H9 (cell line): ENCODE data around the gene GCH1. TPM values are rescaled to one million over a fixed set of nuclear protein-coding genes. Genes with fewer than 3 reads are reported as not detected.
A peak's percentile ranks its signal among the peaks of the same experiment; 100 is the strongest.

Experiments used
- DNase-seq: peaks from one replicate; pipeline ENCODE4 v3.0.0-alpha.2; 2017
- H2AFZ ChIP-seq: one replicate; pipeline ENCODE4 v1.6.1; 2013; ENCODE audit warnings: mild to moderate bottlenecking, low read length, control low read depth, moderate library complexity
- H2AK5ac ChIP-seq: 2 replicates; pipeline ENCODE4 v1.6.1; 2013; ENCODE audit warnings: low read length, control low read depth, mixed read lengths; ENCODE audit not compliant: insufficient read length
- H2BK120ac ChIP-seq: one replicate; pipeline ENCODE4 v1.6.1; 2013; ENCODE audit warnings: low read depth, mild to moderate bottlenecking, low read length, control low read depth, inconsistent platforms; ENCODE audit not compliant: poor library complexity, severe bottlenecking
- H2BK12ac ChIP-seq: 2 replicates; pipeline ENCODE4 v1.6.1; 2013; ENCODE audit warnings: low read length, control low read depth, mixed read lengths, low read depth; ENCODE audit not compliant: insufficient read length
- H2BK15ac ChIP-seq: 2 replicates; pipeline ENCODE4 v1.6.1; 2013; ENCODE audit warnings: low read depth, low read length, control low read depth
- H2BK20ac ChIP-seq: one replicate; pipeline ENCODE4 v1.6.1; 2013; ENCODE audit warnings: low read depth, mild to moderate bottlenecking, low read length, control low read depth, inconsistent platforms; ENCODE audit not compliant: poor library complexity, severe bottlenecking
- H2BK5ac ChIP-seq: 2 replicates; pipeline ENCODE4 v1.6.1; 2013; ENCODE audit warnings: low read length, control low read depth, mixed read lengths; ENCODE audit not compliant: insufficient read length
- H3K14ac ChIP-seq: 2 replicates; pipeline ENCODE4 v1.6.1; 2013; ENCODE audit warnings: low read length, control low read depth; ENCODE audit not compliant: insufficient read depth
- H3K18ac ChIP-seq: 2 replicates; pipeline ENCODE4 v1.6.1; 2013; ENCODE audit warnings: low read depth, mild to moderate bottlenecking, mixed read lengths, low read length, control low read depth; ENCODE audit not compliant: insufficient read length
- H3K23ac ChIP-seq: 2 replicates; pipeline ENCODE4 v1.6.1; 2013; ENCODE audit warnings: low read length, control low read depth, mixed read lengths, low read depth; ENCODE audit not compliant: insufficient read length
- H3K23me2 ChIP-seq: 2 replicates; pipeline ENCODE4 v1.6.1; 2013; ENCODE audit warnings: low read depth, mild to moderate bottlenecking, mixed read lengths, low read length, control low read depth; ENCODE audit not compliant: insufficient read length, poor library complexity, severe bottlenecking
- H3K27ac ChIP-seq: 2 replicates; pipeline ENCODE4 v1.5.1; 2013; ENCODE audit warnings: low read length, control low read depth, mixed read lengths, low read depth; ENCODE audit not compliant: insufficient read length
- H3K27me3 ChIP-seq: 2 replicates; pipeline ENCODE4 v1.6.1; 2013; ENCODE audit warnings: low read length, control low read depth, inconsistent platforms; ENCODE audit not compliant: insufficient read depth
- H3K4ac ChIP-seq: 2 replicates; pipeline ENCODE4 v1.6.1; 2013; ENCODE audit warnings: low read depth, mild to moderate bottlenecking, control low read depth, inconsistent platforms, low read length, moderate library complexity
- H3K4me1 ChIP-seq: 2 replicates; pipeline ENCODE4 v1.6.1; 2013; ENCODE audit warnings: low read length, control low read depth, inconsistent platforms; ENCODE audit not compliant: insufficient read depth
- H3K4me2 ChIP-seq: 2 replicates; pipeline ENCODE4 v1.6.1; 2013; ENCODE audit warnings: low read length, control low read depth, mixed read lengths; ENCODE audit not compliant: insufficient read length, insufficient read depth
- H3K56ac ChIP-seq: 2 replicates; pipeline ENCODE4 v1.6.1; 2013; ENCODE audit warnings: low read depth, mild to moderate bottlenecking, mixed read lengths, low read length, control low read depth; ENCODE audit not compliant: insufficient read length
- H3K79me1 ChIP-seq: 2 replicates; pipeline ENCODE4 v1.6.1; 2013; ENCODE audit warnings: low read depth, mild to moderate bottlenecking, moderate library complexity, low read length, control low read depth, inconsistent platforms; ENCODE audit not compliant: insufficient read depth, poor library complexity, severe bottlenecking
- H3K79me2 ChIP-seq: 2 replicates; pipeline ENCODE4 v1.6.1; 2013; ENCODE audit warnings: low read length, control low read depth, inconsistent platforms; ENCODE audit not compliant: insufficient read depth
- H3K9ac ChIP-seq: 2 replicates; pipeline ENCODE4 v1.6.1; 2013; ENCODE audit warnings: low read length, control low read depth, mixed read lengths; ENCODE audit not compliant: insufficient read length; ENCODE audit errors: extremely low read depth
- H3K9me3 ChIP-seq: one replicate; pipeline ENCODE4 v1.6.1; 2013; ENCODE audit warnings: low read depth, low read length, inconsistent platforms; ENCODE audit not compliant: control insufficient read depth
- H3T11ph ChIP-seq: one replicate; pipeline ENCODE4 v1.6.1; 2013; ENCODE audit warnings: mild to moderate bottlenecking, low read length, control low read depth, inconsistent platforms
- H4K20me1 ChIP-seq: one replicate; pipeline ENCODE4 v1.6.1; 2013; ENCODE audit not compliant: control insufficient read depth, insufficient read length, insufficient read depth
- H4K5ac ChIP-seq: 2 replicates; pipeline ENCODE4 v1.6.1; 2013; ENCODE audit warnings: low read depth, mild to moderate bottlenecking, mixed read lengths, low read length, control low read depth; ENCODE audit not compliant: insufficient read length
- H4K8ac ChIP-seq: replicated peaks from 2 replicates; pipeline ENCODE4 v1.6.1; 2013; ENCODE audit warnings: low read length, control low read depth, mixed read lengths, low read depth; ENCODE audit not compliant: insufficient read length
- H4K91ac ChIP-seq: 2 replicates; pipeline ENCODE4 v1.6.1; 2013; ENCODE audit warnings: low read depth, mild to moderate bottlenecking, moderate library complexity, mixed read lengths, low read length, control low read depth; ENCODE audit not compliant: insufficient read length
- H3K27ac Mint-ChIP-seq, 3 experiments: 2 replicates in 2 of 3; 3 replicates in 1 of 3; pipeline ENCODE4 v1.8.0; 2020 to 2021; ENCODE audit warnings: mixed read lengths in 3 of 3, mild to moderate bottlenecking in 1 of 3, moderate library complexity in 1 of 3
- H3K27me3 Mint-ChIP-seq: 2 replicates; pipeline ENCODE4 v1.8.0; 2021; ENCODE audit warnings: low read depth, mild to moderate bottlenecking, moderate library complexity, mixed read lengths
- H3K36me3 Mint-ChIP-seq, 3 experiments: 2 replicates in 2 of 3; 3 replicates in 1 of 3; pipeline ENCODE4 v1.8.0; 2020 to 2021; ENCODE audit warnings: low read depth in 3 of 3, mixed read lengths in 3 of 3; ENCODE audit not compliant: insufficient read depth in 1 of 3
- H3K4me1 Mint-ChIP-seq, 2 experiments: 2 replicates each; pipeline ENCODE4 v1.8.0; 2020; ENCODE audit warnings: mixed read lengths in 2 of 2
- H3K4me3 Mint-ChIP-seq, 2 experiments: 2 replicates in 1 of 2; 3 replicates in 1 of 2; pipeline ENCODE4 v1.8.0; 2020 to 2021; ENCODE audit warnings: mild to moderate bottlenecking in 2 of 2, mixed read lengths in 2 of 2, moderate library complexity in 1 of 2
- H3K9me3 Mint-ChIP-seq, 2 experiments: 2 replicates in 1 of 2; 3 replicates in 1 of 2; pipeline ENCODE4 v1.8.0; 2020; ENCODE audit warnings: mild to moderate bottlenecking in 2 of 2, mixed read lengths in 2 of 2, moderate library complexity in 1 of 2
- WGBS: extraction: QIAGEN DNeasy Blood & Tissue Kit; methylation state at CpG from one replicate; pipeline ENCODE4 v1.1.7; 2013; ENCODE audit warnings: missing lambda C conversion rate, low lambda C conversion rate, mixed read lengths; ENCODE audit not compliant: insufficient read length; ENCODE audit errors: extremely low coverage; 5-methylcytosine and 5-hydroxymethylcytosine counted together
- total RNA-seq: library from RNA; stranded (reverse); gene quantifications from 2 replicates; pipeline ENCODE4 v1.2.1, GENCODE V29; 2021
- TF ChIP-seq, protein P1 (sequence below): fragments of 200-600 bp; sonication (generic); conservative IDR thresholded peaks from 3 replicates; pipeline ENCODE4 v1.8.0; 2021; ENCODE audit warnings: antibody characterized with exemption, mild to moderate bottlenecking

Gene GCH1
- total RNA-seq, 1 experiment from 2014 or later: 7.7 TPM

DNA sequence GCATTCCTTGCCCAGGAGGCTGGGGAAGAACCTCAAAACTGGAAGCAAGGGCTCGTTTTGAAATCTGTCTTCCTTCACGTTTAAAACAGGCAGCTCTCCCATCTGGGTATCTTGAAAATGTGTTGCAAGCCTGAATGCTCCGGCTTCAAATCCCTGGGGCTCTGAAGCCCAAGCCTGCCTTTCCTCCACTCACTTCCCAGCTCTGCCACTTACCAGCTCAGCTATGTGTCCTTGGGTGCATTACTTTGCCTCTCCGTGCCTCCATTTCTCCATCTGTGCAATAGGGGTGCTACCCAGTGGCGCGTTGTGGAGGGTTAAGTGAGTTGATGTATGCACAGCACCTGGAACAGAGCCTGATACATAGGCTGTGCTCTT lies 97.6 kb downstream of the GCH1 start:
- Histone ChIP-seq H2BK5ac (no peak overlapping the region), H3K23me2 (no peaks in the 10 kb centered on the region), H3K18ac (no peak overlapping the region), H2BK20ac (no peak overlapping the region), H2BK12ac (no peak overlapping the region), H2AK5ac (no peak overlapping the region), H4K8ac (no peak overlapping the region), H2BK15ac (no peak overlapping the region), H3T11ph (no peak overlapping the region), H3K4ac (no peak overlapping the region), H3K9me3 (no peaks in the 10 kb centered on the region), H3K56ac (peak overlapping the region; percentile 2), H3K27ac (no peak overlapping the region), H3K23ac (no peak overlapping the region), H2BK120ac (no peak overlapping the region), H3K4me1 (peaks cover 2% of the 10 kb centered on the region; the same call in 1 of the 2 replicates), H4K20me1 (no peaks in the 10 kb centered on the region), H3K9ac (no peak overlapping the region), H3K79me1 (no peaks in the 10 kb centered on the region), H3K79me2 (no peaks in the 10 kb centered on the region), H3K27me3 (no peaks in the 10 kb centered on the region), H2AFZ (no peak overlapping the region), H4K91ac (no peak overlapping the region), H4K5ac (no peak overlapping the region), H3K4me2 (peak overlapping the region; percentile 11), H3K14ac (no peak overlapping the region)
- no CpG with 5 or more reads among the region's 6 CpGs for WGBS
- DNase-seq: peak; percentile 32
- H3K27ac Mint-ChIP-seq: no peak overlapping the region; a peak in 1 of 7 replicates
- no peaks in the 10 kb centered on the region for H3K36me3 Mint-ChIP-seq
- H3K9me3 Mint-ChIP-seq: peaks cover 0 to 4% of the 10 kb centered on the region in 2 experiments; a peak in 2 of 5 replicates
- no peak overlapping the region for H3K4me3 Mint-ChIP-seq
- peaks cover 22 to 23% of the 10 kb centered on the region in 2 experiments for H3K4me1 Mint-ChIP-seq
- peaks cover 36% of the 10 kb centered on the region for H3K27me3 Mint-ChIP-seq
- TF ChIP-seq, protein P1, sequence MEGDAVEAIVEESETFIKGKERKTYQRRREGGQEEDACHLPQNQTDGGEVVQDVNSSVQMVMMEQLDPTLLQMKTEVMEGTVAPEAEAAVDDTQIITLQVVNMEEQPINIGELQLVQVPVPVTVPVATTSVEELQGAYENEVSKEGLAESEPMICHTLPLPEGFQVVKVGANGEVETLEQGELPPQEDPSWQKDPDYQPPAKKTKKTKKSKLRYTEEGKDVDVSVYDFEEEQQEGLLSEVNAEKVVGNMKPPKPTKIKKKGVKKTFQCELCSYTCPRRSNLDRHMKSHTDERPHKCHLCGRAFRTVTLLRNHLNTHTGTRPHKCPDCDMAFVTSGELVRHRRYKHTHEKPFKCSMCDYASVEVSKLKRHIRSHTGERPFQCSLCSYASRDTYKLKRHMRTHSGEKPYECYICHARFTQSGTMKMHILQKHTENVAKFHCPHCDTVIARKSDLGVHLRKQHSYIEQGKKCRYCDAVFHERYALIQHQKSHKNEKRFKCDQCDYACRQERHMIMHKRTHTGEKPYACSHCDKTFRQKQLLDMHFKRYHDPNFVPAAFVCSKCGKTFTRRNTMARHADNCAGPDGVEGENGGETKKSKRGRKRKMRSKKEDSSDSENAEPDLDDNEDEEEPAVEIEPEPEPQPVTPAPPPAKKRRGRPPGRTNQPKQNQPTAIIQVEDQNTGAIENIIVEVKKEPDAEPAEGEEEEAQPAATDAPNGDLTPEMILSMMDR: no peak
